NCI-H1092 (cell line): ENCODE results near the gene APOM.

Source experiments
- DNase-seq: peaks from one replicate; lab custom pipeline; 2025; lab: John Stamatoyannopoulos, UW

The APOM gene

DNA sequence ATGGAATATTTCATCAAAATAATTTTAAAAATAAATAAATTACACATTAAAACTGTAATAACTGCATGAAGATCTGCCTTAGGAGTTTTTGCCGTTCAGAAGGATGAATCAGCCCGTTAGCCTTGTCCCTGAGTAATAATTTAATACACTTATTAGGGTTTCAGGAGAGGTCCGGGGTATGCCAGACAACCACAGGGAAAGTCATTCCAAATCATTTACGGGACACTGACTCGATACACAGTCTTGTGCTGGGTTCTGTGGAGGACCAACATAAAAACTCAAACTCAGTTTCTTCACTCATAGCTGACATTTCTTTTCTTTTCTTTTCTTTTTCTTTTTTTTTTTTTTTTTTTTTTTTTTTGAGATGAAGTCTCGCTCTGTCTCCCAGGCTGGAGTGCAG lies 50.2 kb downstream of the APOM start:
- DNase-seq: no peak

DNA sequence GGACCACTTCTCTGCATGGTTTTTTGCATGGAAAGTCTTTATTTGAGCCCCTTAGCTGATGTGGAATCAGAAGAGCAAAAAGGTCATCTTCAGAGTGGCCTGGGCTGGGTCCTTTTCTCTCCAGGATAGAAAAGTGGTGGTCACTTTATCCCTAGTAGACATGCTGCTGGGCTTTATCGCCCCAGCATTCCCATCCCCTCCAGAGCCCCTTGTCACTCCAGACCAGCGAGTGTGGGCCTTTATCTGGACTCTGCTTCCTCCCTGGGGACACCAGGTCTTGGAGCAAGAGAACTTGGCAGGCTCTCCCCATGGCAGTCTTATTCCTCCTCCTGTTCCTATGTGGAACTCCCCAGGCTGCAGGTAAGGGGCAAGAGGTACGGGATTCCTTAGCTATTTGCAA lies 50.9 kb downstream of the APOM start, which contains the start of gene LY6G6F:
LY6G6F (plus strand) TSS at position 268 of the 400 bp plus-strand sequence; CDS start at position 309, 41 bp downstream.
- DNase-seq: no peak

DNA sequence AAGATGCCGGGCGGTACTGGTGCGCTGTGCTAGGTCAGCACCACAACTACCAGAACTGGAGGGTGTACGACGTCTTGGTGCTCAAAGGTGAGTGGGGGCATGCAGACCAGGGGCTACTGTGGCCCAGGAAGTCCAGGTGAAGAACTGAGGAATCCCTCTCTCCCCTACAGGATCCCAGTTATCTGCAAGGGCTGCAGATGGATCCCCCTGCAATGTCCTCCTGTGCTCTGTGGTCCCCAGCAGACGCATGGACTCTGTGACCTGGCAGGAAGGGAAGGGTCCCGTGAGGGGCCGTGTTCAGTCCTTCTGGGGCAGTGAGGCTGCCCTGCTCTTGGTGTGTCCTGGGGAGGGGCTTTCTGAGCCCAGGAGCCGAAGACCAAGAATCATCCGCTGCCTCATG lies 52.0 kb downstream of the APOM start:
- no peak for DNase-seq
